ENCODE results near the gene PTPRQ.

DNA sequence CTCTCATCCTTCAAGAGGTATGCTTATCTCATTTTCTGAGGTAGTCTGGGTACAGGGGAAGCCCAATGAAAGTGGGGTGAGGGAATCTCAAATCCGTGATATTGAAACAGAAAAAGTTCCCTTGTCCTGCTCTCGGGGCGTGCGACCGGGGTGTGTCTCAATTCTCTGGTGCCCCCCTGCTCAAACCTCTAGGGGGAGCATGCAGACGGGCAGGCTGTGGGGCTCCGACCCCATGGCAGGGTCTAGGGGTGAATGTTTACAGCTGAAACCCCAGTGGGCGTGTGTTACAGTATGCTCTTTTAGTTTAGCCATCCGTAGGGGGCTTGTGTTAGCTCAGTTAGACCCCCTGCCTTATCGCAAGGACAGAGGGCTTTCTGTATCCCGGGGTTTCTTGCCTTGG is 68.7 kb downstream of the PTPRQ start:
- TF ChIP-seq SNAI2 (CRISPR knock-in tag; IDR thresholded peaks at IDR 0.05) (no peak), RARB (CRISPR knock-in tag; IDR thresholded peaks at IDR 0.05) (no peak), OSR1 (CRISPR knock-in tag; IDR thresholded peaks at IDR 0.05) (no peak), PPARA (CRISPR knock-in tag; IDR thresholded peaks at IDR 0.05; ENCODE audit: borderline replicate concordance) (no peak)
- TF ChIP-seq, protein P1, sequence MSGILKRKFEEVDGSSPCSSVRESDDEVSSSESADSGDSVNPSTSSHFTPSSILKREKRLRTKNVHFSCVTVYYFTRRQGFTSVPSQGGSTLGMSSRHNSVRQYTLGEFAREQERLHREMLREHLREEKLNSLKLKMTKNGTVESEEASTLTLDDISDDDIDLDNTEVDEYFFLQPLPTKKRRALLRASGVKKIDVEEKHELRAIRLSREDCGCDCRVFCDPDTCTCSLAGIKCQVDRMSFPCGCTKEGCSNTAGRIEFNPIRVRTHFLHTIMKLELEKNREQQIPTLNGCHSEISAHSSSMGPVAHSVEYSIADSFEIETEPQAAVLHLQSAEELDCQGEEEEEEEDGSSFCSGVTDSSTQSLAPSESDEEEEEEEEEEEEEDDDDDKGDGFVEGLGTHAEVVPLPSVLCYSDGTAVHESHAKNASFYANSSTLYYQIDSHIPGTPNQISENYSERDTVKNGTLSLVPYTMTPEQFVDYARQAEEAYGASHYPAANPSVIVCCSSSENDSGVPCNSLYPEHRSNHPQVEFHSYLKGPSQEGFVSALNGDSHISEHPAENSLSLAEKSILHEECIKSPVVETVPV (CRISPR knock-in tag; IDR thresholded peaks at IDR 0.05), result no peak
- TF ChIP-seq, protein P2, sequence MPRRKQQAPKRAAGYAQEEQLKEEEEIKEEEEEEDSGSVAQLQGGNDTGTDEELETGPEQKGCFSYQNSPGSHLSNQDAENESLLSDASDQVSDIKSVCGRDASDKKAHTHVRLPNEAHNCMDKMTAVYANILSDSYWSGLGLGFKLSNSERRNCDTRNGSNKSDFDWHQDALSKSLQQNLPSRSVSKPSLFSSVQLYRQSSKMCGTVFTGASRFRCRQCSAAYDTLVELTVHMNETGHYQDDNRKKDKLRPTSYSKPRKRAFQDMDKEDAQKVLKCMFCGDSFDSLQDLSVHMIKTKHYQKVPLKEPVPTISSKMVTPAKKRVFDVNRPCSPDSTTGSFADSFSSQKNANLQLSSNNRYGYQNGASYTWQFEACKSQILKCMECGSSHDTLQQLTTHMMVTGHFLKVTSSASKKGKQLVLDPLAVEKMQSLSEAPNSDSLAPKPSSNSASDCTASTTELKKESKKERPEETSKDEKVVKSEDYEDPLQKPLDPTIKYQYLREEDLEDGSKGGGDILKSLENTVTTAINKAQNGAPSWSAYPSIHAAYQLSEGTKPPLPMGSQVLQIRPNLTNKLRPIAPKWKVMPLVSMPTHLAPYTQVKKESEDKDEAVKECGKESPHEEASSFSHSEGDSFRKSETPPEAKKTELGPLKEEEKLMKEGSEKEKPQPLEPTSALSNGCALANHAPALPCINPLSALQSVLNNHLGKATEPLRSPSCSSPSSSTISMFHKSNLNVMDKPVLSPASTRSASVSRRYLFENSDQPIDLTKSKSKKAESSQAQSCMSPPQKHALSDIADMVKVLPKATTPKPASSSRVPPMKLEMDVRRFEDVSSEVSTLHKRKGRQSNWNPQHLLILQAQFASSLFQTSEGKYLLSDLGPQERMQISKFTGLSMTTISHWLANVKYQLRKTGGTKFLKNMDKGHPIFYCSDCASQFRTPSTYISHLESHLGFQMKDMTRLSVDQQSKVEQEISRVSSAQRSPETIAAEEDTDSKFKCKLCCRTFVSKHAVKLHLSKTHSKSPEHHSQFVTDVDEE (CRISPR knock-in tag; IDR thresholded peaks at IDR 0.05), result no peak
